NCI-H1694 treated with DMSO at 0.1 percent for 48 hours (cell line): Measurements from ENCODE around the gene ATP8A2.
"Not testable (repeated sequence)": the region's sequence is repeated elsewhere in the genome, so short reads cannot be mapped to it uniquely, and the experiment has no call there.

Experiments
- DNase-seq: peaks from one replicate; lab custom pipeline; 2025; lab: John Stamatoyannopoulos, UW

The ATP8A2 gene

GRCh38 chr13:25463496-25463895, 91.7 kb downstream of the ATP8A2 start:
- DNase-seq, result no peak

- peak; percentile 30 for DNase-seq
Measured at GRCh38 chr13:25466880-25467279, 95.1 kb downstream of the ATP8A2 start.

- DNase-seq, result peak; percentile 13
Measured at GRCh38 chr13:25468325-25469168, 96.8 kb downstream of the ATP8A2 start.

GRCh38 chr13:25469169-25469525, 97.4 kb downstream of the ATP8A2 start:
- DNase-seq, result no peak

GRCh38 chr13:25473864-25474263, 102.1 kb downstream of the ATP8A2 start:
- no peak for DNase-seq

- no peak for DNase-seq
Measured at GRCh38 chr13:25478186-25478585, 106.4 kb downstream of the ATP8A2 start.

GRCh38 chr13:25489238-25489637, 117.5 kb downstream of the ATP8A2 start:
- DNase-seq, result no peak

GRCh38 chr13:25490236-25490635, 118.5 kb downstream of the ATP8A2 start:
- no peak for DNase-seq

- no peak for DNase-seq
Measured at GRCh38 chr13:25493931-25494640, 122.3 kb downstream of the ATP8A2 start.

GRCh38 chr13:25494698-25495411, 123.1 kb downstream of the ATP8A2 start:
- DNase-seq, result no peak

GRCh38 chr13:25501231-25501630, 129.5 kb downstream of the ATP8A2 start:
- no peak for DNase-seq

GRCh38 chr13:25502031-25502430, 130.3 kb downstream of the ATP8A2 start:
- no peak for DNase-seq

- DNase-seq, result no peak
Measured at GRCh38 chr13:25502551-25502950, 130.8 kb downstream of the ATP8A2 start.

- no peak for DNase-seq
Measured at GRCh38 chr13:25503856-25504255, 132.1 kb downstream of the ATP8A2 start.

- DNase-seq, result no peak
Measured at GRCh38 chr13:25507841-25508240, 136.1 kb downstream of the ATP8A2 start.

GRCh38 chr13:25513060-25513459, 141.3 kb downstream of the ATP8A2 start:
- not testable (repeated sequence) for DNase-seq

GRCh38 chr13:25518441-25518840, 146.7 kb downstream of the ATP8A2 start:
- no peak for DNase-seq

- no peak for DNase-seq
Measured at GRCh38 chr13:25525884-25526283, 154.1 kb downstream of the ATP8A2 start.

- no peak for DNase-seq
Measured at GRCh38 chr13:25528266-25528665, 156.5 kb downstream of the ATP8A2 start.

- no peak for DNase-seq
Measured at GRCh38 chr13:25529425-25529824, 157.7 kb downstream of the ATP8A2 start.

GRCh38 chr13:25538276-25538675, 166.5 kb downstream of the ATP8A2 start:
- DNase-seq, result no peak

- DNase-seq, result no peak
Measured at GRCh38 chr13:25541434-25542123, 169.8 kb downstream of the ATP8A2 start.
